Suprapubic skin (tissue), 4 donors: Measurements from ENCODE around the gene ASB3. TPM values are rescaled to one million over a fixed set of nuclear protein-coding genes. Genes with fewer than 3 reads are reported as not detected.
"Not testable (repeated sequence)": the region's sequence is repeated elsewhere in the genome, so short reads cannot be mapped to it uniquely, and the experiment has no call there.

Source experiments
- DNase-seq, 2 donors: peaks; one replicate each; pipeline ENCODE4 v3.0.0-alpha.2; 2019; ENCODE audit warnings: low spot score in 2 of 2
- H3K27ac ChIP-seq: fragments of 200-600 bp; sonication (generic); one replicate; pipeline ENCODE4 v1.5.1; 2019
- H3K27me3 ChIP-seq: fragments of 200-600 bp; sonication (generic); one replicate; pipeline ENCODE4 v1.5.1; 2019
- H3K36me3 ChIP-seq: fragments of 200-600 bp; sonication (generic); one replicate; pipeline ENCODE4 v1.5.1; 2019
- H3K4me1 ChIP-seq: fragments of 200-600 bp; sonication (generic); one replicate; pipeline ENCODE4 v1.5.1; 2019
- H3K4me3 ChIP-seq: fragments of 200-600 bp; sonication (generic); one replicate; pipeline ENCODE4 v1.5.1; 2019; ENCODE audit warnings: mild to moderate bottlenecking
- H3K9me3 ChIP-seq: fragments of 200-600 bp; sonication (generic); one replicate; pipeline ENCODE4 v1.5.1; 2019
- EP300 ChIP-seq: sonication (generic); formaldehyde crosslinking; IDR thresholded peaks from one replicate; pipeline ENCODE4 v1.6.1; 2017; ENCODE audit warnings: antibody characterized with exemption
- POLR2A ChIP-seq, 2 donors: fragments of 450-650 bp; IDR thresholded peaks; one replicate each; pipeline ENCODE4 v1.6.1; 2017; ENCODE audit warnings: antibody characterized with exemption in 2 of 2, mild to moderate bottlenecking in 2 of 2, moderate library complexity in 2 of 2
- POLR2AphosphoS5 ChIP-seq, 3 donors: sonication (generic); formaldehyde crosslinking; IDR thresholded peaks; one replicate each; pipeline ENCODE4 v1.6.1; 2017; ENCODE audit warnings: antibody characterized with exemption in 3 of 3
- WGBS: methylation state at CpG from one replicate; pipeline ENCODE4 v1.1.5; 2018; 5-methylcytosine and 5-hydroxymethylcytosine counted together
- total RNA-seq, 4 donors: library from RNA; depleted of rRNA; stranded (reverse); fragments of >200 nt; gene quantifications; one replicate each; pipeline ENCODE4 v1.1.0, GENCODE V29; 2016
- TF ChIP-seq, protein P1 (sequence below), 2 donors: fragments of 200-600 bp in 1 of 2; fragments of 450-650 bp in 1 of 2; sonication (generic) in 1 of 2; IDR thresholded peaks; one replicate each; pipeline ENCODE4 v1.5.1; 2016 to 2019; ENCODE audit warnings: antibody characterized with exemption in 2 of 2, mild to moderate bottlenecking in 1 of 2, moderate library complexity in 1 of 2

ASB3 gene
- 10 to 100 TPM in 3 of 4 donors, 1 to 10 TPM in 1; 9.8 to 28.8 (median 12.6) TPM for total RNA-seq

GRCh38 chr2:53786705-53787613 is at the start of gene ASB3, which contains the start of gene ERLEC1:
Gene ASB3 (minus strand): TSS chr2:53786953. CDS start chr2:53765572, 21,381 bp downstream.
Gene ERLEC1 (plus strand): TSS chr2:53787044. CDS start chr2:53787211, 167 bp downstream.
- peaks cover 41% of the 10 kb centered on the region for H3K4me1 ChIP-seq
- WGBS, result under 1% methylated on average over 57 of the region's 77 CpGs
- TF ChIP-seq, protein P1, sequence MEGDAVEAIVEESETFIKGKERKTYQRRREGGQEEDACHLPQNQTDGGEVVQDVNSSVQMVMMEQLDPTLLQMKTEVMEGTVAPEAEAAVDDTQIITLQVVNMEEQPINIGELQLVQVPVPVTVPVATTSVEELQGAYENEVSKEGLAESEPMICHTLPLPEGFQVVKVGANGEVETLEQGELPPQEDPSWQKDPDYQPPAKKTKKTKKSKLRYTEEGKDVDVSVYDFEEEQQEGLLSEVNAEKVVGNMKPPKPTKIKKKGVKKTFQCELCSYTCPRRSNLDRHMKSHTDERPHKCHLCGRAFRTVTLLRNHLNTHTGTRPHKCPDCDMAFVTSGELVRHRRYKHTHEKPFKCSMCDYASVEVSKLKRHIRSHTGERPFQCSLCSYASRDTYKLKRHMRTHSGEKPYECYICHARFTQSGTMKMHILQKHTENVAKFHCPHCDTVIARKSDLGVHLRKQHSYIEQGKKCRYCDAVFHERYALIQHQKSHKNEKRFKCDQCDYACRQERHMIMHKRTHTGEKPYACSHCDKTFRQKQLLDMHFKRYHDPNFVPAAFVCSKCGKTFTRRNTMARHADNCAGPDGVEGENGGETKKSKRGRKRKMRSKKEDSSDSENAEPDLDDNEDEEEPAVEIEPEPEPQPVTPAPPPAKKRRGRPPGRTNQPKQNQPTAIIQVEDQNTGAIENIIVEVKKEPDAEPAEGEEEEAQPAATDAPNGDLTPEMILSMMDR (IDR thresholded peaks at IDR 0.05), result no peak
- TF ChIP-seq POLR2A (IDR thresholded peaks at IDR 0.05) (peak; percentile 35 to 52), POLR2AphosphoS5 (IDR thresholded peaks at IDR 0.05) (peak in 1 of 3 donors; percentile 86), EP300 (no peak)

DNA sequence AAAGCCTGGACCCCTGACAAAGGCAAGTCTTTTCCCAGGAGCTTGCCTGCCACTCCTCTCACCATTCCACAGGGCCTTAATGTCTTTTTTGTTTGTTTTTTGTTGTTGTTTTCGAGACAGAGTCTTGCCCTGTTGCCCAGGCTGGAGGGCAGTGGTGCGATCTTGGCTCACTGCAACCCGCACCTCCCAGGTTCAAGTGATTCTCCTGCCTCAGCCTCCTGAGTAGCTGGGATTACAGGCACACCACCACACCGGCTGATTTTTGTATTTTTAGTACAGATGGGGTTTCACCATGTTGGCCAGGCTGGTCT is 43.2 kb upstream of the ASB3 start:
- H3K27ac ChIP-seq, H3K27me3 ChIP-seq, H3K36me3 ChIP-seq, H3K9me3 ChIP-seq, DNase-seq, H3K4me3 ChIP-seq: not testable (repeated sequence)
- WGBS, result 98% methylated on average over 4 of the region's 4 CpGs
- H3K4me1 ChIP-seq, result peaks cover 29% of the 10 kb centered on the region

More at GRCh38 chr2:53786705-53787613, at the start of gene ASB3, which contains the start of gene ERLEC1:
- Histone ChIP-seq H3K9me3 (no peaks in the 10 kb centered on the region), H3K36me3 (no peaks in the 10 kb centered on the region), H3K27me3 (no peaks in the 10 kb centered on the region), H3K27ac (peak within 1 kb of the TSS; percentile 83), H3K4me3 (peak within 1 kb of the TSS; percentile 75)
- peak; percentile 91 to 94 for DNase-seq

DNA sequence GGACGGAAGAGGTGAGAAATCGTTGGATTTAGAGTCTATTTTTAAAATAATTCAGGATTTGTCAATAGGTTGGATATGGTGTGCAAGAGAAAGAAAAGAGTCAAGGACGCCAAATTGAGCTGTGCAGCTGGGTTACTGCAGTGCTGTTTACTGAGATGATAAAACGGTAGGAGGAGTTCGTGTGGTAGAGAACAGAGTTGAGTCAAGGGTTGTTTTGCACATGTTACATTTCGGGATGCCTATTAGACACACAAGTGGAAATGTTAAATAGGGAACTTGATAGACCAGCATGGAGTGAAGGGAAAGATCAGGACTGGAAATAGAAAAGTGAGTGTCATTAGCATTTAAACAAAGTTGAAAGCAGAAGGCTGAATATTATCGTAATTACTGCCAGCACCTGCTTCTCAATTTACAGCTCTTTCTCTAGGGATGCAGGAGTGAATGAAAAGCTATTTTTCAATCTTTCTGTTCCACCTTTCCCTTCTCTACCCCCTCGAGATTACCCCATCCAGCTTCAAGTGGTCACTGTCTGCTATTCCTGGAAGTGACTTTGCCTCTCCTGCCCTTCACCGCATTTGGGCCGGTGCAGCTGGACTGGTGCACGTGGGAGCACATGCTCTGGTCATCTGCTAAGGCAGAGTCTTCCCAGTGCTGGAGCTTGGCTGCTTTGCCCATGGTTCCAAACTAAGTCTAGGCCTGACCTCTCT is 42.7 kb upstream of the ASB3 start:
- Histone ChIP-seq H3K36me3 (no peaks in the 10 kb centered on the region), H3K4me3 (no peak overlapping the region), H3K27ac (no peak overlapping the region), H3K4me1 (peaks cover 29% of the 10 kb centered on the region), H3K27me3 (no peaks in the 10 kb centered on the region), H3K9me3 (no peaks in the 10 kb centered on the region)
- WGBS, result 91% methylated on average over 11 of the region's 11 CpGs
- no peak for DNase-seq
- TF ChIP-seq EP300 (no peak), POLR2AphosphoS5 (IDR thresholded peaks at IDR 0.05) (no peak), POLR2A (IDR thresholded peaks at IDR 0.05) (no peak)
- TF ChIP-seq, protein P1 (IDR thresholded peaks at IDR 0.05), result no peak

DNA sequence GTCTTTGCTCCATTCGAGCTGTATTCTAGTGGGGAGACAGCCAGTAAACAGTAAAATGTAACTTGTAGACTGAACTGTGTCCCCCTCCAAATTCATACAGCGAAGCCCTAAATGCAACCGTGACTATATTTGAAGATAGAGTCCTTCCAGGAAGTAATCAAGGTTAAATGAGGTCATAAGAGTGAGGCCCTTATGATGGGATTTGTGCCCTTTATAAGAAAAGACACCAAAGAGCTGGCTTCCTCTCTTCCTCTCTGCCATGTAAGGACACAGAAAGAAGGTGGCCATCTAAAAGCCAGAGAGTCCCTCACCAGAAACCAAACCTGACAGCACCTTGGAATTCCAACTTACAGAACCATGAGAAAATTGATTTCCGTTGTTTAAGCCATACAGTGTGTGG is 41.6 kb upstream of the ASB3 start:
- H3K4me3 ChIP-seq, result no peak overlapping the region
- peaks cover 29% of the 10 kb centered on the region for H3K4me1 ChIP-seq
- no peak for DNase-seq
- H3K9me3 ChIP-seq, result no peaks in the 10 kb centered on the region
- 95% methylated on average over 4 of the region's 4 CpGs for WGBS
- H3K27ac ChIP-seq, result peak overlapping the region; percentile 58
- no peaks in the 10 kb centered on the region for H3K36me3 ChIP-seq
- no peaks in the 10 kb centered on the region for H3K27me3 ChIP-seq
- TF ChIP-seq, protein P1 (IDR thresholded peaks at IDR 0.05), result no peak
- TF ChIP-seq EP300 (no peak), POLR2A (IDR thresholded peaks at IDR 0.05) (no peak), POLR2AphosphoS5 (IDR thresholded peaks at IDR 0.05) (no peak)

DNA sequence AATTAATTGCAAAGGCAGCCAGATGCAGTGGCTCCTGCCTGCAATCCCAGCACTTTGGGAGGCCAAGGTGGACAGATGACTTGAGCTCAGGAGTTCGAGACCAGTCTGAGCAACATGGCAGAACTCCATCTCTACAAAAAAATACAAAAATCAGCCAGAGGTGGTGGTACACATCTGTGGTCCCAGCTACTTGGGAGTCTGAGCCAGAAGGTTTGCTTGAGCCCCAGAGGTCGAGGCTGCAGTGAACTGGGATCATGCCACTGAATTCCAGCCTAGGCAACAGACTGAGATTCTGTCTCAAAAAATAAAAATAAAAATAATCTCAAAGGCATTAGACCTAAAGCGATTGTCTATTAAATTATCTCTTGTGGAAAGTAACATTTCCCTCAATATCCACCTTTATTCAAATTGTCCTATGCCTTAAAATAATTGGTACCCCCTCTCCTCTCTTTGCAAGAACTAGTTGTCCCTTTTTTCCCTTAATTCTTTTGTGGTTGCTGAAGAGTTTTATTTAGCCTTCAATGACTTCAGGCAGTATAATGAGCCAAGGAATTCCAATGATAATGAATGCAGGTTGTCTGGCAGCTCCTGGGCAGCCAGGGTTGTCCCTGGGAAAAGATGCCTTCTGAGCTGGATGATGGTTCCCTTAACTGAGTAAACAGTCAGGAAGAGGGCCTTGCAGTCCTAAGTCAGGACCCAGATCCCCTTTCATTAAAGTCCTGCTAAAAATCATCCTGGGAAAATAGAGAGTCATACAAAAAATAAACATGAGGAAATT is 40.8 kb upstream of the ASB3 start:
- Histone ChIP-seq H3K4me1 (peaks cover 29% of the 10 kb centered on the region), H3K9me3 (no peaks in the 10 kb centered on the region), H3K27me3 (no peaks in the 10 kb centered on the region), H3K36me3 (no peaks in the 10 kb centered on the region), H3K27ac (peak overlapping the region; percentile 79), H3K4me3 (no peak overlapping the region)
- TF ChIP-seq POLR2A (IDR thresholded peaks at IDR 0.05) (no peak), EP300 (no peak), POLR2AphosphoS5 (IDR thresholded peaks at IDR 0.05) (no peak)
- TF ChIP-seq, protein P1 (IDR thresholded peaks at IDR 0.05), result no peak
- no peak for DNase-seq
- WGBS, result 65% methylated on average over 3 of the region's 3 CpGs
